ENCODE measurements around the gene CABLES1. TPM values are rescaled to one million over a fixed set of nuclear protein-coding genes. Genes with fewer than 3 reads are reported as not detected.

CABLES1 gene
- total and polyA plus RNA-seq, 2 of the 4 experiments (the other 2 are of a cell fraction) = 4.7 to 5.7 TPM

DNA sequence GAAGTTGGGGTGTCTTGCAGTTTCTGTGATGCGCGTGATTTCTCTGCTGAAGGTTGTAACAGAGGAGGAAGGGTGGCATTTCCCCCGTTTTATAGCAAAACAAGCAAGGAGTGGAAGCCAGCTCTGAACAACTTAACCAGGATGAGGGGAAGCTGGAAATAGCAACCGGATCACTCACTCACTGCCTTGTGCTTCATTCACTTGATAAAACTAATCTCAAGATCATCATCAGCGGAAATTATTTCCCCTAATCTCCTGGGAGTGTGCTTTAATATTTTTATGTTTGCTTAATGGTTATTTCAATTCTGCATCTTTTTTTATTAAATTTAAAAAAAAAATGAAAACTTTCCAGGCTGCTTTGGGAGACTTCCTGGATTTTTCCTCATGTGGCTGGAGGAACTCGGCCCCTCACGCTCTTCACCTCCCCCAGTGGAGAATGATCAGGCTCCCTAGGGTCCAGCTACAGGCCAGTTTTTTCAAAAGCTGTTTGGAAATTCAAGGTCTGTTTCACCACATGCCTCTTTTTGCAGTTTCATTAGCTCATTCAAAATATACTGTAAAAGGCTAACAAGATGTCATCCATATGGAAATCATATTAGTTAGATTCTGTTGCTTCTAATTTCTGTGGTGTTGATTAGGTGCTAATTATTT lies 31.7 kb downstream of the CABLES1 start:
- H2AK5ac ChIP-seq (ENCODE audit: low read depth, low read length) = no peak overlapping the region
- no TSS peak for BruUV-seq (replicated peaks)
- no peak overlapping the region for H4K8ac ChIP-seq (ENCODE audit: low read depth in 2 of 2, low read length in 2 of 2)
- H3K9ac ChIP-seq (ENCODE audit: low read depth, low read length) = no peak overlapping the region
- no peak overlapping the region for H4K5ac ChIP-seq (ENCODE audit: low read depth, low read length)
- CTCF ChIA-PET = interaction anchor here (0.7 kb wide), 1 partner anchor 242 kb away, joined by 3 read pairs; no protein-coding TSS in a partner anchor
- peaks cover 5% of the 10 kb centered on the region for H3K4me1 ChIP-seq (ENCODE audit: control insufficient read depth, insufficient read depth, low read length)
- H3K36me3 ChIP-seq (ENCODE audit: control insufficient read depth, insufficient read depth, low read length) = peaks cover 5% of the 10 kb centered on the region; the same call in 1 of the 2 replicates
- in situ Hi-C loops (cut with MboI; ENCODE audit: low sequenced_read_pairs) = no loop called here
- H2AFZ ChIP-seq (replicated peaks; ENCODE audit: low read length, poor library complexity) = peak overlapping the region; percentile 8
- DNase-seq (no peak), ATAC-seq (ENCODE audit: low read depth) (no peak)
- peaks cover 41 to 86% of the 10 kb centered on the region in 2 experiments for H3K79me1 ChIP-seq (ENCODE audit: low read depth in 1 of 2, low read length in 2 of 2)
- no peaks in the 10 kb centered on the region for H3K27me3 ChIP-seq (ENCODE audit: control insufficient read depth, insufficient read depth, low read length)
- H3K4me2 ChIP-seq (ENCODE audit: low read depth, low read length) = no peak overlapping the region
- no peak overlapping the region for H3K27ac ChIP-seq (ENCODE audit: insufficient read depth, low read length)
- peaks cover 73% of the 10 kb centered on the region for H4K20me1 ChIP-seq (ENCODE audit: insufficient read depth, low read length)
- H3K4me3 ChIP-seq (ENCODE audit: insufficient read depth, low read depth, low read length) = no peak overlapping the region
- no peaks in the 10 kb centered on the region for H3K9me3 ChIP-seq (ENCODE audit: control insufficient read depth, insufficient read depth, low read length)
- no peak overlapping the region for H2BK5ac ChIP-seq (ENCODE audit: low read depth, low read length, poor library complexity, severe bottlenecking)
- TF ChIP-seq, protein P1, sequence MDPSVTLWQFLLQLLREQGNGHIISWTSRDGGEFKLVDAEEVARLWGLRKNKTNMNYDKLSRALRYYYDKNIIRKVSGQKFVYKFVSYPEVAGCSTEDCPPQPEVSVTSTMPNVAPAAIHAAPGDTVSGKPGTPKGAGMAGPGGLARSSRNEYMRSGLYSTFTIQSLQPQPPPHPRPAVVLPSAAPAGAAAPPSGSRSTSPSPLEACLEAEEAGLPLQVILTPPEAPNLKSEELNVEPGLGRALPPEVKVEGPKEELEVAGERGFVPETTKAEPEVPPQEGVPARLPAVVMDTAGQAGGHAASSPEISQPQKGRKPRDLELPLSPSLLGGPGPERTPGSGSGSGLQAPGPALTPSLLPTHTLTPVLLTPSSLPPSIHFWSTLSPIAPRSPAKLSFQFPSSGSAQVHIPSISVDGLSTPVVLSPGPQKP (IDR thresholded peaks at IDR 0.05; ENCODE audit: borderline replicate concordance, low read depth, low read length) = no peak
- no peak for TF ChIP-seq MAZ (IDR thresholded peaks at IDR 0.05; ENCODE audit: borderline replicate concordance, low read depth, low read length)
- no peak for TF ChIP-seq CEBPB (IDR thresholded peaks at IDR 0.05; ENCODE audit: low read depth, low read length)
- no peak for TF ChIP-seq RAD21 (IDR thresholded peaks at IDR 0.05; ENCODE audit: low read length)
- TF ChIP-seq CHD1 (IDR thresholded peaks at IDR 0.05; ENCODE audit: low read depth, low read length) = no peak
- TF ChIP-seq MXI1 (IDR thresholded peaks at IDR 0.05; ENCODE audit: borderline replicate concordance, low read depth, low read length) = no peak
- no peak for TF ChIP-seq RCOR1 (IDR thresholded peaks at IDR 0.05; ENCODE audit: insufficient replicate concordance, low read length)
- no peak for TF ChIP-seq BHLHE40 (IDR thresholded peaks at IDR 0.05; ENCODE audit: low read depth, low read length)
- TF ChIP-seq SMC3 (IDR thresholded peaks at IDR 0.05; ENCODE audit: low read depth, low read length) = no peak
- TF ChIP-seq RFX5 (IDR thresholded peaks at IDR 0.05; ENCODE audit: low read depth, low read length) = no peak
- no peak for TF ChIP-seq NFE2L2 (IDR thresholded peaks at IDR 0.05; ENCODE audit: low read depth, low read length)
- TF ChIP-seq, protein P2, sequence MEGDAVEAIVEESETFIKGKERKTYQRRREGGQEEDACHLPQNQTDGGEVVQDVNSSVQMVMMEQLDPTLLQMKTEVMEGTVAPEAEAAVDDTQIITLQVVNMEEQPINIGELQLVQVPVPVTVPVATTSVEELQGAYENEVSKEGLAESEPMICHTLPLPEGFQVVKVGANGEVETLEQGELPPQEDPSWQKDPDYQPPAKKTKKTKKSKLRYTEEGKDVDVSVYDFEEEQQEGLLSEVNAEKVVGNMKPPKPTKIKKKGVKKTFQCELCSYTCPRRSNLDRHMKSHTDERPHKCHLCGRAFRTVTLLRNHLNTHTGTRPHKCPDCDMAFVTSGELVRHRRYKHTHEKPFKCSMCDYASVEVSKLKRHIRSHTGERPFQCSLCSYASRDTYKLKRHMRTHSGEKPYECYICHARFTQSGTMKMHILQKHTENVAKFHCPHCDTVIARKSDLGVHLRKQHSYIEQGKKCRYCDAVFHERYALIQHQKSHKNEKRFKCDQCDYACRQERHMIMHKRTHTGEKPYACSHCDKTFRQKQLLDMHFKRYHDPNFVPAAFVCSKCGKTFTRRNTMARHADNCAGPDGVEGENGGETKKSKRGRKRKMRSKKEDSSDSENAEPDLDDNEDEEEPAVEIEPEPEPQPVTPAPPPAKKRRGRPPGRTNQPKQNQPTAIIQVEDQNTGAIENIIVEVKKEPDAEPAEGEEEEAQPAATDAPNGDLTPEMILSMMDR (conservative IDR thresholded peaks at IDR 0.05; ENCODE audit: low read depth, low read length) = no peak
- H3K18ac ChIP-seq (ENCODE audit: low read depth, low read length) = no peak overlapping the region
- POLR2A ChIA-PET (ENCODE audit: unreplicated experiment) = no interaction called here
- H2BK120ac ChIP-seq (ENCODE audit: low read depth, low read length) = no peak overlapping the region
- intact Hi-C loops (cut with micrococcal nuclease) = no loop called here
- H2BK20ac ChIP-seq (ENCODE audit: low read depth, low read length) = no peak overlapping the region
- WGBS, 2 experiments (ENCODE audit: extremely low coverage in 2 of 2, insufficient read length in 1 of 2) = 90% methylated on average over 2 of the region's 7 CpGs; no CpG with 5 or more reads in 1 of the 2 experiments
- no peak overlapping the region for H2BK15ac ChIP-seq (ENCODE audit: low read depth, low read length)
- H3K9me1 ChIP-seq (ENCODE audit: insufficient read depth, low read length) = peaks cover 14% of the 10 kb centered on the region
- H3K23ac ChIP-seq (ENCODE audit: low read depth, low read length) = no peak overlapping the region
- H3K14ac ChIP-seq (replicated peaks; ENCODE audit: low read depth, low read length) = no peak overlapping the region
- H3K4ac ChIP-seq (ENCODE audit: low read depth, low read length) = no peak overlapping the region
- H3K56ac ChIP-seq (ENCODE audit: extremely low read depth, insufficient read depth, low read length) = no peak overlapping the region
- H4K91ac ChIP-seq (ENCODE audit: insufficient read depth, low read depth, low read length) = no peak overlapping the region
- H2AK9ac ChIP-seq (replicated peaks; ENCODE audit: low read depth, low read length, poor library complexity) = no peak overlapping the region
- dilution Hi-C loops (cut with HindIII; ENCODE audit: low sequenced_read_pairs, unreplicated experiment) = no loop called here
